K562 (cell line): Measurements from ENCODE around the gene CSNK1G1. TPM values are rescaled to one million over a fixed set of nuclear protein-coding genes. Genes with fewer than 3 reads are reported as not detected.

Source experiments
- JUN ChIP-seq, 2 experiments: sonication (generic) in 1 of 2; formaldehyde crosslinking in 1 of 2; IDR thresholded peaks; 2 replicates each; pipeline versions ENCODE4 v1.6.1 to v1.8.0; 2012 to 2022; ENCODE audit warnings: borderline replicate concordance in 2 of 2, mild to moderate bottlenecking in 2 of 2, improper control_type of control experiment in 1 of 2, low read depth in 1 of 2, low read length in 1 of 2, missing genetic modification reagents in 1 of 2
- MTA1 ChIP-seq: fragments of 450-650 bp; IDR thresholded peaks from 2 replicates; pipeline ENCODE4 v1.6.1; 2017; ENCODE audit warnings: borderline replicate concordance
- ZKSCAN1 ChIP-seq: fragments of 150-350 bp; IDR thresholded peaks from 2 replicates; pipeline ENCODE4 v1.6.1; 2016; ENCODE audit warnings: low read depth, low read length
- ZNF23 ChIP-seq: fragments of 250-450 bp; sonication (Bioruptor Pico); IDR thresholded peaks from 2 replicates; pipeline ENCODE4 v1.4.0; 2020; ENCODE audit warnings: mild to moderate bottlenecking
- ZNF444 ChIP-seq: fragments of 250-450 bp; sonication (Bioruptor Pico); IDR thresholded peaks from 2 replicates; pipeline ENCODE4 v1.4.0; 2020; ENCODE audit warnings: mild to moderate bottlenecking, moderate library complexity
- polyA plus RNA-seq, 8 experiments: library from polyadenylated mRNA; depleted of rRNA in 4 of 8; stranded (reverse) in 5 of 8; unstranded in 3 of 8; fragments of >200 nt; fragmentation: Nextera tagmentation in 2 of 8; fragmentation: Illumina TruSeq in 1 of 8; extraction: Ambion mirVana in 2 of 8; extraction: Trizol in 1 of 8; gene quantifications; 2 replicates each; pipeline versions ENCODE4 v1.2.1 to v1.2.3, GENCODE V29; 2011 to 2014; ENCODE audit warnings: inconsistent platforms in 1 of 8, missing spikeins in 1 of 8
- total RNA-seq, 7 experiments: library from RNA; depleted of rRNA in 6 of 7; stranded (reverse); fragments of >200 nt in 6 of 7; fragmentation: Illumina TruSeq in 2 of 7; extraction: Trizol in 2 of 7; gene quantifications; 2 replicates each; pipeline versions ENCODE4 v1.2.1 to v1.2.3, GENCODE V29; 2011 to 2021; ENCODE audit warnings: low replicate concordance in 1 of 7
- TF ChIP-seq, protein P1 (sequence below), 2 experiments: fragments of 250-450 bp in 1 of 2; fragments of 450-650 bp in 1 of 2; sonication (Bioruptor Pico) in 1 of 2; IDR thresholded peaks; 2 replicates each; pipeline versions ENCODE4 v1.6.1 to v1.8.0; 2016 to 2021; ENCODE audit warnings: mild to moderate bottlenecking in 2 of 2, moderate library complexity in 2 of 2, missing compliant biosample characterization in 1 of 2, missing genetic modification characterization in 1 of 2
- TF ChIP-seq, protein P2 (sequence below): fragments of 450-650 bp; IDR thresholded peaks from 2 replicates; pipeline ENCODE4 v1.6.1; 2016
- TF ChIP-seq, protein P3 (sequence below), 2 experiments: IDR thresholded peaks; 2 replicates each; pipeline ENCODE4 v1.6.1; 2011; ENCODE audit warnings: borderline replicate concordance in 1 of 2, control low read depth in 1 of 2, low read depth in 1 of 2, low read length in 1 of 2, mild to moderate bottlenecking in 1 of 2, mixed read lengths in 1 of 2, moderate library complexity in 1 of 2; ENCODE audit not compliant: insufficient read depth in 1 of 2, insufficient read length in 1 of 2, poor library complexity in 1 of 2, severe bottlenecking in 1 of 2; ENCODE audit errors: extremely low read depth in 1 of 2
- TF ChIP-seq, protein P4 (sequence below), 2 experiments: fragments of 450-650 bp; IDR thresholded peaks; 2 replicates each; pipeline ENCODE4 v1.6.1; 2018; ENCODE audit warnings: mild to moderate bottlenecking in 2 of 2, low read depth in 1 of 2; ENCODE audit not compliant: partially characterized antibody in 2 of 2
- TF ChIP-seq, protein P5 (sequence below): IDR thresholded peaks from 2 replicates; pipeline ENCODE4 v1.6.1; 2012; ENCODE audit warnings: low read depth, low read length, improper control_type of control experiment, borderline replicate concordance
- TF ChIP-seq, protein P6 (sequence below), 2 experiments: IDR thresholded peaks in 1 of 2; conservative IDR thresholded peaks in 1 of 2; 2 replicates each; pipeline ENCODE4 v1.6.1; 2016; ENCODE audit warnings: low read depth in 2 of 2, mild to moderate bottlenecking in 1 of 2, missing compliant biosample characterization in 1 of 2, missing genetic modification characterization in 1 of 2, moderate library complexity in 1 of 2

Gene CSNK1G1
- total and polyA plus RNA-seq, 9 of the 15 experiments (the other 6 are each of a cell fraction or from before 2014, with no cell fraction given), result 4.5 to 18.5 (median 9.5) TPM

DNA sequence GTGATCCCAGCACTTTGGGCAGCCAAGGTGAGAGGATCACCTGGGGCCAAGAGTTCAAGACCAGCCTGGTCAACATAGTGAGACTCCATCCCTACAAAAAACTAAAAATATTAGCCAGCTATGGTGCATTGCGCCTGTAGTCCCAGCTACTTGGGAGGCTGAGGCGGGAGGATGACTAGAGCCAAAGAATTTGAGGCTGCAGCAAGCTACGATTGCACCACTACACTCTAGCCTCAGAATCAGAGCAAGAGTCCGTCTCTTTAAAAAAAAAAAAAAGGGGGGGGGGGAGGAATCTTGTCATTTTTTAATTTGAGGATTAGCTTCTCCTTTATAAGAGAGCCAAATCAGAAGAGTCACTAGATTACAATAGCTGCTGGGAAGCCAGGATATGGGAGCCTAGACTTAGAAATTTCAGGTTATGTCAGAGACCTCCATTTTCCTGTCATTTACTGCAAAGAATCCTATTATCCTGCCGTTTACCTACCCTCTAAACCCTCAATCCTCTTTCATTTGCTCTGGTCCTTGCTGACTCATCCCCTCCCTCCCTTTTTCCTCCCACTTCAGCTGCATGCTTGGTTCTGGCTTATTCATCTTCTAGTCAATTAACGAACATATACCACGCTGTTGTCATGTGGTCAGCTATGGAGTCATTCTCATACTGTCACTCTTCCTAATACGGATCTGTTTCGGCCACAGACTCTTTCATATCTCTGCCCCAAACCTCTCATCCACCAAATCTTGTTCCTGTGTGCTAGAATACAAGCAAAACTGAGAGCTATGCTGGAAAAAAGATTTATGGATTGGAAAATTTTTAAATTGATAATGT lies 109.4 kb downstream of the CSNK1G1 start (continued):
- TF ChIP-seq, protein P1, sequence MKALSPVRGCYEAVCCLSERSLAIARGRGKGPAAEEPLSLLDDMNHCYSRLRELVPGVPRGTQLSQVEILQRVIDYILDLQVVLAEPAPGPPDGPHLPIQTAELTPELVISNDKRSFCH (CRISPR knock-in tag; IDR thresholded peaks at IDR 0.05), result no peak
- TF ChIP-seq, protein P1 (tag; IDR thresholded peaks at IDR 0.05), result peak; percentile 54; the same call in 1 of the 2 replicates
- TF ChIP-seq, protein P2, sequence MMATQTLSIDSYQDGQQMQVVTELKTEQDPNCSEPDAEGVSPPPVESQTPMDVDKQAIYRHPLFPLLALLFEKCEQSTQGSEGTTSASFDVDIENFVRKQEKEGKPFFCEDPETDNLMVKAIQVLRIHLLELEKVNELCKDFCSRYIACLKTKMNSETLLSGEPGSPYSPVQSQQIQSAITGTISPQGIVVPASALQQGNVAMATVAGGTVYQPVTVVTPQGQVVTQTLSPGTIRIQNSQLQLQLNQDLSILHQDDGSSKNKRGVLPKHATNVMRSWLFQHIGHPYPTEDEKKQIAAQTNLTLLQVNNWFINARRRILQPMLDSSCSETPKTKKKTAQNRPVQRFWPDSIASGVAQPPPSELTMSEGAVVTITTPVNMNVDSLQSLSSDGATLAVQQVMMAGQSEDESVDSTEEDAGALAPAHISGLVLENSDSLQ, result peak; percentile 94
- TF ChIP-seq ZNF444, result no peak
- no peak for TF ChIP-seq ZKSCAN1
- TF ChIP-seq, protein P3, sequence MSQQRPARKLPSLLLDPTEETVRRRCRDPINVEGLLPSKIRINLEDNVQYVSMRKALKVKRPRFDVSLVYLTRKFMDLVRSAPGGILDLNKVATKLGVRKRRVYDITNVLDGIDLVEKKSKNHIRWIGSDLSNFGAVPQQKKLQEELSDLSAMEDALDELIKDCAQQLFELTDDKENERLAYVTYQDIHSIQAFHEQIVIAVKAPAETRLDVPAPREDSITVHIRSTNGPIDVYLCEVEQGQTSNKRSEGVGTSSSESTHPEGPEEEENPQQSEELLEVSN (IDR thresholded peaks at IDR 0.05; ENCODE audit: borderline replicate concordance in 1 of 2, extremely low read depth in 1 of 2, insufficient read depth in 1 of 2, insufficient read length in 1 of 2, low read depth in 1 of 2, low read length in 1 of 2, poor library complexity in 1 of 2, severe bottlenecking in 1 of 2), result peak; percentile 85 to 90
- TF ChIP-seq, protein P4, sequence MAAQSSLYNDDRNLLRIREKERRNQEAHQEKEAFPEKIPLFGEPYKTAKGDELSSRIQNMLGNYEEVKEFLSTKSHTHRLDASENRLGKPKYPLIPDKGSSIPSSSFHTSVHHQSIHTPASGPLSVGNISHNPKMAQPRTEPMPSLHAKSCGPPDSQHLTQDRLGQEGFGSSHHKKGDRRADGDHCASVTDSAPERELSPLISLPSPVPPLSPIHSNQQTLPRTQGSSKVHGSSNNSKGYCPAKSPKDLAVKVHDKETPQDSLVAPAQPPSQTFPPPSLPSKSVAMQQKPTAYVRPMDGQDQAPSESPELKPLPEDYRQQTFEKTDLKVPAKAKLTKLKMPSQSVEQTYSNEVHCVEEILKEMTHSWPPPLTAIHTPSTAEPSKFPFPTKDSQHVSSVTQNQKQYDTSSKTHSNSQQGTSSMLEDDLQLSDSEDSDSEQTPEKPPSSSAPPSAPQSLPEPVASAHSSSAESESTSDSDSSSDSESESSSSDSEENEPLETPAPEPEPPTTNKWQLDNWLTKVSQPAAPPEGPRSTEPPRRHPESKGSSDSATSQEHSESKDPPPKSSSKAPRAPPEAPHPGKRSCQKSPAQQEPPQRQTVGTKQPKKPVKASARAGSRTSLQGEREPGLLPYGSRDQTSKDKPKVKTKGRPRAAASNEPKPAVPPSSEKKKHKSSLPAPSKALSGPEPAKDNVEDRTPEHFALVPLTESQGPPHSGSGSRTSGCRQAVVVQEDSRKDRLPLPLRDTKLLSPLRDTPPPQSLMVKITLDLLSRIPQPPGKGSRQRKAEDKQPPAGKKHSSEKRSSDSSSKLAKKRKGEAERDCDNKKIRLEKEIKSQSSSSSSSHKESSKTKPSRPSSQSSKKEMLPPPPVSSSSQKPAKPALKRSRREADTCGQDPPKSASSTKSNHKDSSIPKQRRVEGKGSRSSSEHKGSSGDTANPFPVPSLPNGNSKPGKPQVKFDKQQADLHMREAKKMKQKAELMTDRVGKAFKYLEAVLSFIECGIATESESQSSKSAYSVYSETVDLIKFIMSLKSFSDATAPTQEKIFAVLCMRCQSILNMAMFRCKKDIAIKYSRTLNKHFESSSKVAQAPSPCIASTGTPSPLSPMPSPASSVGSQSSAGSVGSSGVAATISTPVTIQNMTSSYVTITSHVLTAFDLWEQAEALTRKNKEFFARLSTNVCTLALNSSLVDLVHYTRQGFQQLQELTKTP (IDR thresholded peaks at IDR 0.05; ENCODE audit: low read depth in 1 of 2, partially characterized antibody in 2 of 2), result peak in 1 of 2 experiments; percentile 83
- TF ChIP-seq JUN (IDR thresholded peaks at IDR 0.05; ENCODE audit: borderline replicate concordance, low read depth, low read length), result peak; percentile 91
- no peak for TF ChIP-seq JUN (CRISPR knock-in tag; IDR thresholded peaks at IDR 0.05; ENCODE audit: borderline replicate concordance)
- no peak for TF ChIP-seq ZNF23 (CRISPR knock-in tag)
- peak; percentile 60 for TF ChIP-seq MTA1
- TF ChIP-seq, protein P5, sequence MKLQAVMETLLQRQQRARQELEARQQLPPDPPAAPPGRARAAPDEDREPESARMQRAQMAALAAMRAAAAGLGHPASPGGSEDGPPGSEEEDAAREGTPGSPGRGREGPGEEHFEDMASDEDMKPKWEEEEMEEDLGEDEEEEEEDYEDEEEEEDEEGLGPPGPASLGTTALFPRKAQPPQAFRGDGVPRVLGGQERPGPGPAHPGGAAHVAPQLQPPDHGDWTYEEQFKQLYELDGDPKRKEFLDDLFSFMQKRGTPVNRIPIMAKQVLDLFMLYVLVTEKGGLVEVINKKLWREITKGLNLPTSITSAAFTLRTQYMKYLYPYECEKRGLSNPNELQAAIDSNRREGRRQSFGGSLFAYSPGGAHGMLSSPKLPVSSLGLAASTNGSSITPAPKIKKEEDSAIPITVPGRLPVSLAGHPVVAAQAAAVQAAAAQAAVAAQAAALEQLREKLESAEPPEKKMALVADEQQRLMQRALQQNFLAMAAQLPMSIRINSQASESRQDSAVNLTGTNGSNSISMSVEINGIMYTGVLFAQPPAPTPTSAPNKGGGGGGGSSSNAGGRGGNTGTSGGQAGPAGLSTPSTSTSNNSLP, result peak; percentile 65; the same call in 1 of the 2 replicates
- TF ChIP-seq, protein P6, sequence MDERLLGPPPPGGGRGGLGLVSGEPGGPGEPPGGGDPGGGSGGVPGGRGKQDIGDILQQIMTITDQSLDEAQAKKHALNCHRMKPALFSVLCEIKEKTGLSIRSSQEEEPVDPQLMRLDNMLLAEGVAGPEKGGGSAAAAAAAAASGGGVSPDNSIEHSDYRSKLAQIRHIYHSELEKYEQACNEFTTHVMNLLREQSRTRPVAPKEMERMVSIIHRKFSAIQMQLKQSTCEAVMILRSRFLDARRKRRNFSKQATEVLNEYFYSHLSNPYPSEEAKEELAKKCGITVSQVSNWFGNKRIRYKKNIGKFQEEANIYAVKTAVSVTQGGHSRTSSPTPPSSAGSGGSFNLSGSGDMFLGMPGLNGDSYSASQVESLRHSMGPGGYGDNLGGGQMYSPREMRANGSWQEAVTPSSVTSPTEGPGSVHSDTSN (CRISPR knock-in tag; IDR thresholded peaks at IDR 0.05; ENCODE audit: low read depth), result no peak
- TF ChIP-seq, protein P6 (tag; conservative IDR thresholded peaks at IDR 0.05; ENCODE audit: low read depth), result peak; percentile 82
